GM23338 (cell line): ENCODE measurements around the gene KARS1. TPM values are rescaled to one million over a fixed set of nuclear protein-coding genes. Genes with fewer than 3 reads are reported as not detected.

Experiments
- ATAC-seq: fragments of 200-7000 bp; cut with Tn5 transposase; 3 replicates; pipeline ENCODE4 v1.9.1; 2020
- DNase-seq: peaks from one replicate; pipeline ENCODE4 v3.0.0-alpha.2; 2015; ENCODE audit warnings: low spot score
- H2AFZ ChIP-seq: fragments of 200-600 bp; sonication (generic); 2 replicates; pipeline ENCODE4 v1.8.0; 2016; ENCODE audit warnings: antibody characterized with exemption, mild to moderate bottlenecking, moderate library complexity
- H3F3A ChIP-seq: fragments of 200-600 bp; sonication (generic); replicated peaks from 2 replicates; pipeline ENCODE4 v1.8.0; 2017; ENCODE audit warnings: antibody characterized with exemption, mixed run types, low read depth
- H3K27ac ChIP-seq: fragments of 200-600 bp; sonication (generic); 2 replicates; pipeline ENCODE4 v1.6.1; 2016; ENCODE audit warnings: low read depth
- H3K27me3 ChIP-seq: fragments of 200-600 bp; sonication (generic); 2 replicates; pipeline ENCODE4 v1.8.0; 2016; ENCODE audit warnings: mild to moderate bottlenecking, mixed run types, moderate library complexity; ENCODE audit not compliant: insufficient read depth
- H3K36me3 ChIP-seq: fragments of 200-600 bp; sonication (generic); 2 replicates; pipeline ENCODE4 v1.8.0; 2016; ENCODE audit warnings: mild to moderate bottlenecking; ENCODE audit not compliant: insufficient read depth
- H3K4me1 ChIP-seq: fragments of 200-600 bp; sonication (generic); 2 replicates; pipeline ENCODE4 v1.8.0; 2016; ENCODE audit warnings: mild to moderate bottlenecking, moderate library complexity; ENCODE audit not compliant: insufficient read depth
- H3K4me2 ChIP-seq: fragments of 200-600 bp; sonication (generic); 2 replicates; pipeline ENCODE4 v1.7.1; 2017; ENCODE audit warnings: mixed run types
- H3K4me3 ChIP-seq: fragments of 200-600 bp; sonication (generic); 2 replicates; pipeline ENCODE4 v1.6.1; 2016; ENCODE audit warnings: mixed run types
- H3K79me2 ChIP-seq: fragments of 200-600 bp; sonication (generic); replicated peaks from 2 replicates; pipeline ENCODE4 v1.8.0; 2017; ENCODE audit warnings: mild to moderate bottlenecking; ENCODE audit not compliant: insufficient read depth
- H3K9me2 ChIP-seq: fragments of 200-600 bp; sonication (generic); 2 replicates; pipeline ENCODE4 v1.8.0; 2017; ENCODE audit not compliant: insufficient read depth
- H4K20me1 ChIP-seq: fragments of 200-600 bp; sonication (generic); replicated peaks from 2 replicates; pipeline ENCODE4 v1.8.0; 2017; ENCODE audit warnings: mild to moderate bottlenecking; ENCODE audit not compliant: insufficient read depth
- H3K27ac Mint-ChIP-seq: 2 replicates; pipeline ENCODE4 v1.8.0; 2020; ENCODE audit warnings: inconsistent platforms, mild to moderate bottlenecking, moderate library complexity, mixed read lengths
- H3K27me3 Mint-ChIP-seq: 3 replicates; pipeline ENCODE4 v1.8.0; 2022; ENCODE audit warnings: low read depth, mild to moderate bottlenecking, moderate library complexity, mixed read lengths, inconsistent platforms; ENCODE audit not compliant: insufficient read depth, poor library complexity
- H3K36me3 Mint-ChIP-seq: 3 replicates; pipeline ENCODE4 v1.8.0; 2021; ENCODE audit warnings: low read depth, mild to moderate bottlenecking, inconsistent platforms, moderate library complexity, mixed read lengths
- H3K4me1 Mint-ChIP-seq: 3 replicates; pipeline ENCODE4 v1.8.0; 2020; ENCODE audit warnings: mild to moderate bottlenecking, inconsistent platforms, mixed read lengths
- H3K4me3 Mint-ChIP-seq: 3 replicates; pipeline ENCODE4 v1.8.0; 2021; ENCODE audit warnings: moderate library complexity, mild to moderate bottlenecking, inconsistent platforms, mixed read lengths
- H3K9me3 Mint-ChIP-seq: 3 replicates; pipeline ENCODE4 v1.8.0; 2020; ENCODE audit warnings: moderate library complexity, mild to moderate bottlenecking, inconsistent platforms, mixed read lengths
- CREB1 ChIP-seq: fragments of 250-450 bp; sonication (Bioruptor Pico); IDR thresholded peaks from 2 replicates; pipeline ENCODE4 v1.5.0; 2020; ENCODE audit warnings: low read depth, mild to moderate bottlenecking, moderate library complexity
- EZH2 ChIP-seq: fragments of 200-600 bp; sonication (generic); IDR thresholded peaks from one replicate; pipeline ENCODE4 v1.8.0; 2017; ENCODE audit warnings: antibody characterized with exemption, mild to moderate bottlenecking, low read depth; ENCODE audit not compliant: unreplicated experiment
- EZH2phosphoT487 ChIP-seq: fragments of 200-600 bp; sonication (generic); IDR thresholded peaks from one replicate; pipeline ENCODE4 v1.8.1; 2018; ENCODE audit warnings: antibody characterized with exemption; ENCODE audit not compliant: unreplicated experiment
- JUNB ChIP-seq: IDR thresholded peaks from one replicate; pipeline ENCODE4 v1.6.1; 2016; ENCODE audit warnings: antibody characterized with exemption; ENCODE audit not compliant: unreplicated experiment
- NANOG ChIP-seq: IDR thresholded peaks from 2 replicates; pipeline ENCODE4 v1.6.1; 2016; ENCODE audit warnings: antibody characterized with exemption, borderline replicate concordance
- POLR2AphosphoS5 ChIP-seq: IDR thresholded peaks from 2 replicates; pipeline ENCODE4 v1.6.1; 2016; ENCODE audit warnings: antibody characterized with exemption, low read depth
- STAT1 ChIP-seq: IDR thresholded peaks from one replicate; pipeline ENCODE4 v1.6.1; 2016; ENCODE audit warnings: antibody characterized with exemption; ENCODE audit not compliant: unreplicated experiment
- ZNF114 ChIP-seq: fragments of 250-450 bp; sonication (Bioruptor Pico); IDR thresholded peaks from 2 replicates; pipeline ENCODE4 v1.5.0; 2020; ENCODE audit warnings: mild to moderate bottlenecking, moderate library complexity
- ZNF331 ChIP-seq: fragments of 250-450 bp; sonication (Bioruptor Pico); IDR thresholded peaks from 2 replicates; pipeline ENCODE4 v1.5.0; 2020; ENCODE audit warnings: low read depth, mild to moderate bottlenecking, moderate library complexity
- polyA plus RNA-seq: library from polyadenylated mRNA; unstranded; fragments of >200 nt; fragmentation: Nextera tagmentation; extraction: Ambion mirVana; gene quantifications from 2 replicates; pipeline ENCODE4 v1.2.1, GENCODE V29; 2016
- total RNA-seq: library from RNA; depleted of rRNA; stranded (reverse); fragments of >200 nt; shearing (Covaris generic); gene quantifications from 2 replicates; pipeline ENCODE4 v1.2.3, GENCODE V29; 2014
- TF ChIP-seq, protein P1 (sequence below): IDR thresholded peaks from 2 replicates; pipeline ENCODE4 v1.6.1; 2016; ENCODE audit warnings: antibody characterized with exemption
- TF ChIP-seq, protein P2 (sequence below): IDR thresholded peaks from one replicate; pipeline ENCODE4 v1.6.1; 2018; ENCODE audit warnings: antibody characterized with exemption; ENCODE audit not compliant: unreplicated experiment
- TF ChIP-seq, protein P3 (sequence below): fragments of 250-450 bp; sonication (Bioruptor Pico); IDR thresholded peaks from 2 replicates; pipeline ENCODE4 v1.5.0; 2020; ENCODE audit warnings: mild to moderate bottlenecking, moderate library complexity
- TF ChIP-seq, protein P4 (sequence below), 2 experiments: fragments of 200-600 bp in 1 of 2; sonication (generic) in 1 of 2; conservative IDR thresholded peaks; 2 replicates each; pipeline versions ENCODE4 v1.5.1 to v1.6.1; 2016 to 2017; ENCODE audit warnings: antibody characterized with exemption in 2 of 2, low read depth in 2 of 2, mild to moderate bottlenecking in 2 of 2, moderate library complexity in 1 of 2

Gene KARS1
- total and polyA plus RNA-seq, 2 experiments from 2014 or later = 220 to 229 TPM

DNA sequence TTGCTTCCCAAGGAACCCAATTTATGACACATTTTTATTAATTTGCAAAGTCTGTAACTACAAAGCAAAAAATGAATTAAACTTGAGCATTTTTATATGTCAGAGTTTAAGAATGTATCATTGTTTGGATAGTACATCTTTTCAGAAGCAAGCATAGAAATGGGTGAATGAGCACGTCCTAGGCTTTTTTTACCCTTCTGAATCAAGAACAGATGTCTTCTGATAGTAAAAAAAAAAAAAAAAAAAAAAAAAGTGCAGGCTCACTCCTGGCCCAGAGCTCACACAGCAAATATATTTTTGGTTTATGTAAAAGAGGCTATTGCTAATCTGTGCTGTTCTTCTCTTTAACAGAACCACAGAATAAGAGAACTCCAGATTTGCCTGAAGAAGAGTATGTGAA lies 6.5 kb upstream of the KARS1 start:
- Histone ChIP-seq H2AFZ (no peak overlapping the region), H3K4me1 (peaks cover 9% of the 10 kb centered on the region), H3K9me2 (no peaks in the 10 kb centered on the region), H3K4me2 (no peak overlapping the region), H3F3A (0 out of 2 replicates have a peak, but pooled peaks cover 4% of the 10 kb centered on the region), H4K20me1 (0 out of 2 replicates have a peak, but pooled peaks cover 14% of the 10 kb centered on the region), H3K79me2 (peaks cover 44% of the 10 kb centered on the region), H3K27ac (no peak overlapping the region), H3K27me3 (no peaks in the 10 kb centered on the region), H3K4me3 (no peak overlapping the region), H3K36me3 (peaks cover 24% of the 10 kb centered on the region)
- Mint-ChIP-seq H3K27me3 (no peaks in the 10 kb centered on the region), H3K36me3 (peaks cover 41% of the 10 kb centered on the region), H3K27ac (no peak overlapping the region; the same call in 1 of the 2 replicates), H3K4me1 (peaks cover 19% of the 10 kb centered on the region), H3K4me3 (no peak overlapping the region), H3K9me3 (no peaks in the 10 kb centered on the region)
- TF ChIP-seq, protein P1, sequence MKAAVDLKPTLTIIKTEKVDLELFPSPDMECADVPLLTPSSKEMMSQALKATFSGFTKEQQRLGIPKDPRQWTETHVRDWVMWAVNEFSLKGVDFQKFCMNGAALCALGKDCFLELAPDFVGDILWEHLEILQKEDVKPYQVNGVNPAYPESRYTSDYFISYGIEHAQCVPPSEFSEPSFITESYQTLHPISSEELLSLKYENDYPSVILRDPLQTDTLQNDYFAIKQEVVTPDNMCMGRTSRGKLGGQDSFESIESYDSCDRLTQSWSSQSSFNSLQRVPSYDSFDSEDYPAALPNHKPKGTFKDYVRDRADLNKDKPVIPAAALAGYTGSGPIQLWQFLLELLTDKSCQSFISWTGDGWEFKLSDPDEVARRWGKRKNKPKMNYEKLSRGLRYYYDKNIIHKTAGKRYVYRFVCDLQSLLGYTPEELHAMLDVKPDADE = no peak
- no peak for TF ChIP-seq JUNB
- TF ChIP-seq ZNF114 = no peak
- TF ChIP-seq ZNF331 (CRISPR knock-in tag) = no peak
- TF ChIP-seq, protein P2, sequence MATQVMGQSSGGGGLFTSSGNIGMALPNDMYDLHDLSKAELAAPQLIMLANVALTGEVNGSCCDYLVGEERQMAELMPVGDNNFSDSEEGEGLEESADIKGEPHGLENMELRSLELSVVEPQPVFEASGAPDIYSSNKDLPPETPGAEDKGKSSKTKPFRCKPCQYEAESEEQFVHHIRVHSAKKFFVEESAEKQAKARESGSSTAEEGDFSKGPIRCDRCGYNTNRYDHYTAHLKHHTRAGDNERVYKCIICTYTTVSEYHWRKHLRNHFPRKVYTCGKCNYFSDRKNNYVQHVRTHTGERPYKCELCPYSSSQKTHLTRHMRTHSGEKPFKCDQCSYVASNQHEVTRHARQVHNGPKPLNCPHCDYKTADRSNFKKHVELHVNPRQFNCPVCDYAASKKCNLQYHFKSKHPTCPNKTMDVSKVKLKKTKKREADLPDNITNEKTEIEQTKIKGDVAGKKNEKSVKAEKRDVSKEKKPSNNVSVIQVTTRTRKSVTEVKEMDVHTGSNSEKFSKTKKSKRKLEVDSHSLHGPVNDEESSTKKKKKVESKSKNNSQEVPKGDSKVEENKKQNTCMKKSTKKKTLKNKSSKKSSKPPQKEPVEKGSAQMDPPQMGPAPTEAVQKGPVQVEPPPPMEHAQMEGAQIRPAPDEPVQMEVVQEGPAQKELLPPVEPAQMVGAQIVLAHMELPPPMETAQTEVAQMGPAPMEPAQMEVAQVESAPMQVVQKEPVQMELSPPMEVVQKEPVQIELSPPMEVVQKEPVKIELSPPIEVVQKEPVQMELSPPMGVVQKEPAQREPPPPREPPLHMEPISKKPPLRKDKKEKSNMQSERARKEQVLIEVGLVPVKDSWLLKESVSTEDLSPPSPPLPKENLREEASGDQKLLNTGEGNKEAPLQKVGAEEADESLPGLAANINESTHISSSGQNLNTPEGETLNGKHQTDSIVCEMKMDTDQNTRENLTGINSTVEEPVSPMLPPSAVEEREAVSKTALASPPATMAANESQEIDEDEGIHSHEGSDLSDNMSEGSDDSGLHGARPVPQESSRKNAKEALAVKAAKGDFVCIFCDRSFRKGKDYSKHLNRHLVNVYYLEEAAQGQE = no peak
- no peak for TF ChIP-seq EZH2phosphoT487
- TF ChIP-seq, protein P3, sequence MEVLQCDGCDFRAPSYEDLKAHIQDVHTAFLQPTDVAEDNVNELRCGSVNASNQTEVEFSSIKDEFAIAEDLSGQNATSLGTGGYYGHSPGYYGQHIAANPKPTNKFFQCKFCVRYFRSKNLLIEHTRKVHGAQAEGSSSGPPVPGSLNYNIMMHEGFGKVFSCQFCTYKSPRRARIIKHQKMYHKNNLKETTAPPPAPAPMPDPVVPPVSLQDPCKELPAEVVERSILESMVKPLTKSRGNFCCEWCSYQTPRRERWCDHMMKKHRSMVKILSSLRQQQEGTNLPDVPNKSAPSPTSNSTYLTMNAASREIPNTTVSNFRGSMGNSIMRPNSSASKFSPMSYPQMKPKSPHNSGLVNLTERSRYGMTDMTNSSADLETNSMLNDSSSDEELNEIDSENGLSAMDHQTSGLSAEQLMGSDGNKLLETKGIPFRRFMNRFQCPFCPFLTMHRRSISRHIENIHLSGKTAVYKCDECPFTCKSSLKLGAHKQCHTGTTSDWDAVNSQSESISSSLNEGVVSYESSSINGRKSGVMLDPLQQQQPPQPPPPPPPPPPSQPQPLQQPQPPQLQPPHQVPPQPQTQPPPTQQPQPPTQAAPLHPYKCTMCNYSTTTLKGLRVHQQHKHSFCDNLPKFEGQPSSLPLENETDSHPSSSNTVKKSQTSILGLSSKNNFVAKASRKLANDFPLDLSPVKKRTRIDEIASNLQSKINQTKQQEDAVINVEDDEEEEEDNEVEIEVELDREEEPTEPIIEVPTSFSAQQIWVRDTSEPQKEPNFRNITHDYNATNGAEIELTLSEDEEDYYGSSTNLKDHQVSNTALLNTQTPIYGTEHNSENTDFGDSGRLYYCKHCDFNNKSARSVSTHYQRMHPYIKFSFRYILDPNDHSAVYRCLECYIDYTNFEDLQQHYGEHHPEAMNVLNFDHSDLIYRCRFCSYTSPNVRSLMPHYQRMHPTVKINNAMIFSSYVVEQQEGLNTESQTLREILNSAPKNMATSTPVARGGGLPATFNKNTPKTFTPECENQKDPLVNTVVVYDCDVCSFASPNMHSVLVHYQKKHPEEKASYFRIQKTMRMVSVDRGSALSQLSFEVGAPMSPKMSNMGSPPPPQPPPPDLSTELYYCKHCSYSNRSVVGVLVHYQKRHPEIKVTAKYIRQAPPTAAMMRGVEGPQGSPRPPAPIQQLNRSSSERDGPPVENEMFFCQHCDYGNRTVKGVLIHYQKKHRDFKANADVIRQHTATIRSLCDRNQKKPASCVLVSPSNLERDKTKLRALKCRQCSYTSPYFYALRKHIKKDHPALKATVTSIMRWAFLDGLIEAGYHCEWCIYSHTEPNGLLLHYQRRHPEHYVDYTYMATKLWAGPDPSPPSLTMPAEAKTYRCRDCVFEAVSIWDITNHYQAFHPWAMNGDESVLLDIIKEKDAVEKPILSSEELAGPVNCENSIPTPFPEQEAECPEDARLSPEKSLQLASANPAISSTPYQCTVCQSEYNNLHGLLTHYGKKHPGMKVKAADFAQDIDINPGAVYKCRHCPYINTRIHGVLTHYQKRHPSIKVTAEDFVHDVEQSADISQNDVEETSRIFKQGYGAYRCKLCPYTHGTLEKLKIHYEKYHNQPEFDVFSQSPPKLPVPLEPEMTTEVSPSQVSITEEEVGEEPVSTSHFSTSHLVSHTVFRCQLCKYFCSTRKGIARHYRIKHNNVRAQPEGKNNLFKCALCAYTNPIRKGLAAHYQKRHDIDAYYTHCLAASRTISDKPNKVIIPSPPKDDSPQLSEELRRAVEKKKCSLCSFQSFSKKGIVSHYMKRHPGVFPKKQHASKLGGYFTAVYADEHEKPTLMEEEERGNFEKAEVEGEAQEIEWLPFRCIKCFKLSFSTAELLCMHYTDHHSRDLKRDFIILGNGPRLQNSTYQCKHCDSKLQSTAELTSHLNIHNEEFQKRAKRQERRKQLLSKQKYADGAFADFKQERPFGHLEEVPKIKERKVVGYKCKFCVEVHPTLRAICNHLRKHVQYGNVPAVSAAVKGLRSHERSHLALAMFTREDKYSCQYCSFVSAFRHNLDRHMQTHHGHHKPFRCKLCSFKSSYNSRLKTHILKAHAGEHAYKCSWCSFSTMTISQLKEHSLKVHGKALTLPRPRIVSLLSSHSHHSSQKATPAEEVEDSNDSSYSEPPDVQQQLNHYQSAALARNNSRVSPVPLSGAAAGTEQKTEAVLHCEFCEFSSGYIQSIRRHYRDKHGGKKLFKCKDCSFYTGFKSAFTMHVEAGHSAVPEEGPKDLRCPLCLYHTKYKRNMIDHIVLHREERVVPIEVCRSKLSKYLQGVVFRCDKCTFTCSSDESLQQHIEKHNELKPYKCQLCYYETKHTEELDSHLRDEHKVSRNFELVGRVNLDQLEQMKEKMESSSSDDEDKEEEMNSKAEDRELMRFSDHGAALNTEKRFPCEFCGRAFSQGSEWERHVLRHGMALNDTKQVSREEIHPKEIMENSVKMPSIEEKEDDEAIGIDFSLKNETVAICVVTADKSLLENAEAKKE (CRISPR knock-in tag) = no peak
- TF ChIP-seq POLR2AphosphoS5 = no peak
- TF ChIP-seq STAT1 = no peak
- TF ChIP-seq CREB1 (CRISPR knock-in tag) = no peak
- TF ChIP-seq NANOG = no peak
- TF ChIP-seq, protein P4, sequence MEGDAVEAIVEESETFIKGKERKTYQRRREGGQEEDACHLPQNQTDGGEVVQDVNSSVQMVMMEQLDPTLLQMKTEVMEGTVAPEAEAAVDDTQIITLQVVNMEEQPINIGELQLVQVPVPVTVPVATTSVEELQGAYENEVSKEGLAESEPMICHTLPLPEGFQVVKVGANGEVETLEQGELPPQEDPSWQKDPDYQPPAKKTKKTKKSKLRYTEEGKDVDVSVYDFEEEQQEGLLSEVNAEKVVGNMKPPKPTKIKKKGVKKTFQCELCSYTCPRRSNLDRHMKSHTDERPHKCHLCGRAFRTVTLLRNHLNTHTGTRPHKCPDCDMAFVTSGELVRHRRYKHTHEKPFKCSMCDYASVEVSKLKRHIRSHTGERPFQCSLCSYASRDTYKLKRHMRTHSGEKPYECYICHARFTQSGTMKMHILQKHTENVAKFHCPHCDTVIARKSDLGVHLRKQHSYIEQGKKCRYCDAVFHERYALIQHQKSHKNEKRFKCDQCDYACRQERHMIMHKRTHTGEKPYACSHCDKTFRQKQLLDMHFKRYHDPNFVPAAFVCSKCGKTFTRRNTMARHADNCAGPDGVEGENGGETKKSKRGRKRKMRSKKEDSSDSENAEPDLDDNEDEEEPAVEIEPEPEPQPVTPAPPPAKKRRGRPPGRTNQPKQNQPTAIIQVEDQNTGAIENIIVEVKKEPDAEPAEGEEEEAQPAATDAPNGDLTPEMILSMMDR (conservative IDR thresholded peaks at IDR 0.05; ENCODE audit: low read depth in 2 of 2) = no peak
- no peak for TF ChIP-seq EZH2
- DNase-seq (no peak), ATAC-seq (no peak)
